GM10266 (cell line): Measurements from ENCODE around the gene PTX3.

ENCODE experiments used
- DNase-seq: peaks from one replicate; pipeline ENCODE4 v3.0.0; 2012; ENCODE audit errors: extremely low spot score
- CTCF ChIP-seq: IDR thresholded peaks from 2 replicates; pipeline ENCODE4 v1.5.1; 2012; ENCODE audit warnings: mild to moderate bottlenecking, low read depth; ENCODE audit not compliant: control insufficient read depth, insufficient read depth; ENCODE audit errors: missing control alignments

The PTX3 gene

GRCh38 chr3:157459706-157460105, 23.1 kb downstream of the PTX3 start:
- no peak for TF ChIP-seq CTCF

DNA sequence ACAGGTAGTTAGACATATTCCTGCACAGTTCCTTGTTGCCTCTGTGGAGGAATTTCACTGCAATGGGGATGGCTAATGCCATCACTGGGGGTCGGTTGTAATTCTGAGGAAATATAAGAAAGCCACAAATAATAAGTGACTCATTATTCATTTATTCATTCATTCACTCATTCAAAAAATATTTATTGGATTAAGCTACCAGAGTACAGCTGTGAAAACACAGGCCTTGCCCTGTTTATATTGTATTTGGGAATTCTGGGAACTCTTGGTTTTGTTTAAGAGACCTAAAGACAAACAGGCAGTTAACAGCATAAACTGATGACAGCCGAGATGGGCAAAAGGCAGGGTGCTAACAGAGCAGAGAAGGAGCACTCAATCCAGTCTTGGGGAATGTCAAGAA, 23.6 kb downstream of the PTX3 start:
- TF ChIP-seq CTCF, result no peak
- DNase-seq, result no peak

More at GRCh38 chr3:157459706-157460105, 23.1 kb downstream of the PTX3 start:
- DNase-seq, result no peak

DNA sequence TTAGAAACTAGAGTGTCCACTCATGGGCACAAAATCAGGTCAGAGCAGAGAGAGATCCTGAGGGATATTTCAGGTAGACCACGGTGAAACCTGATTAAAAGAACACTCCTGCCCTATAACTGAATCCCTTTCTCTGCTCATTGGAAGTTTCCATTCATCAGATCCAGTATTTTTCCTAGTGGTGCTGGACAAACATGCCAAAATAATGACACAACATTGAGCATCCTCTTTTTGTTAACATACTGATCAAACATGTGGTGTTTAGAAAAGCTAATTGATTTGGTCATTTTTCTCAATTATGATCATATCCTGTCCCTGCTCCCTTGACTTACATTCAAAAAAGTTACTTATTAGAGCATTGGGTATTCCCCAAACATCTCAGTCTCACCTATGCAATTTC, 27.2 kb downstream of the PTX3 start:
- TF ChIP-seq CTCF, result no peak
- DNase-seq, result no peak

DNA sequence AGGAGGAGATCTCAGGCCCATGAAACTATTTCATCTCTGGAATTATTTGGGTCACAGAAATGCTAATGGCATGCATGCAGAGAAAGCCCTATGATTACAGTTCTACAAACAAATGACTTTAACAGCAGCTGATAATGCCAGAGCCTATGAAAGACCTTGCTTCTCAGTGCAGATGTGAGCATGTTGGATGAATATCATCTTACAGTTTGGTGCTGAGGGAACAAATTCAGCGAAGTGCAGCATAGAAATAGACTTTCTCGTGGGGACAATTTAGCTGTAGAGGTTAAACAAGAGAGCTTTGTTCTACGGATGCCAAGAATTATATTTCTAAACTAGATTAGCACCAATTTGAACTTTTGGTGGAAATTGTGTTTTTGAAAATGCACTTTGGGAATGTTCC, 27.7 kb downstream of the PTX3 start:
- no peak for DNase-seq
- TF ChIP-seq CTCF, result no peak

DNA sequence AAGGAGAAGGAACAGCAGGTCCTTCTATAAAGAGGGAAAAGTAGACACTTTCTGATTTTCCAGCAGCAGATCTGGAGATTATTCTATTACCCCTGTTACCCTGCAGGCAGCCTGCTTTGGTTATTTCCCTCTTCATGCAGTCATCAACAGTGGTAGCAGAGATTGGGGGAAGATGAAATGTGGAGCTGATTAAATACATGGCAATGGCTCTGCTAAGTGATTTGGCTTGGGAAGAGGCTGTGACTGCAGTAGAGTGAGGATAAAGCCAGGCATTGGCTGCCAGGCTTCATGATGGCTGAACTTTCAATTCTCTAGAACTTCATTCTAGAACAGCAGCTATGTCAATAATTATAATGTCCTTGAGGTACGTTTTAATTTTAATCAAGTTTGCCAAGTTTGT, 29.1 kb downstream of the PTX3 start:
- TF ChIP-seq CTCF, result no peak
- no peak for DNase-seq

- no peak for DNase-seq
- no peak for TF ChIP-seq CTCF
Observed at GRCh38 chr3:157467200-157467599, 30.6 kb downstream of the PTX3 start.

GRCh38 chr3:157469561-157470294, 33.1 kb downstream of the PTX3 start:
- DNase-seq, result no peak
- no peak for TF ChIP-seq CTCF
